ES-I3 (cell line): ENCODE data around the gene UROC1.

Experiments used
- H3K36me3 ChIP-seq: 2 replicates; pipeline ENCODE4 v1.6.1; 2013; ENCODE audit warnings: mild to moderate bottlenecking, low read length, control low read depth, moderate library complexity; ENCODE audit not compliant: insufficient read depth
- H3K4me1 ChIP-seq: 2 replicates; pipeline ENCODE4 v1.6.1; 2013; ENCODE audit warnings: mild to moderate bottlenecking, control low read depth, low read length; ENCODE audit not compliant: insufficient read depth
- H3K9ac ChIP-seq: 2 replicates; pipeline ENCODE4 v1.6.1; 2013; ENCODE audit warnings: low read depth, mild to moderate bottlenecking, low read length, moderate library complexity
- H3K9me3 ChIP-seq: 2 replicates; pipeline ENCODE4 v1.6.1; 2013; ENCODE audit warnings: mild to moderate bottlenecking, low read length, moderate library complexity; ENCODE audit not compliant: control insufficient read depth, insufficient read depth

Gene UROC1

DNA sequence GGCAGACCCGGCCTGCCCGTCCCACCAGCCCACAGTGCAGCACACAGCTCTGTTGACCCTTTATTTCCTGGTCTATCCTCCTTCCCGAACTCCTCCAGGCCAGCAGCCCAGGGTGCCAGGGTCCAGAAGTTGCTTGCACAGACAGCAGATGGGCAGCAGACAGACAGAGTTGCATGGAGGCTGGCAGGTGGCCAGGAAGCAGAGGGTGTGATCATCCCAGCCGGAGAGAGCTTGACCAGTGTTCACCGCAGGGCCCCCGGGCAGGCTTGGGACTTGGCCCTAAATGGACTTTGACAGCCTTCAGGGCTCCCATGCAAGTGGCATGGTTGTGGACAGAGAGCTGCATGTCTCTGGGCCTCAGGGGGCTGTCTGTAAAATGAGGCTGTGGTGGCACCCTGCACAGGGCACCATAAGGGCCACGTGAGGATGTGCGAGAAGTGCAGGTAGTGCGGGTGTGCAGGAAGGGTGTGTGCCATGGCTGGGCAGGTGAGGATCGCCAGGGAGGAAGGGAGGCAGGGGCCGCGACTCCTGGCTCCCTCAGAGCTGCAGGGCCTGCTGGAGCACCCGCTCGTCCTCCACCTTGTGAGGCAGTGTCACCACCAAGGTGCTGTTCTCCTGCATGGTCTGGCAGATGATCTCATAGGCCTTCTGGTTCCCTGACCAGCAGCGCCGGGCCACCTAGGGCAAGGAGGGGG is 35.6 kb downstream of the UROC1 start:
- H3K9ac ChIP-seq = no peak overlapping the region
- H3K9me3 ChIP-seq = no peaks in the 10 kb centered on the region
- H3K36me3 ChIP-seq = no peaks in the 10 kb centered on the region
- peaks cover 33% of the 10 kb centered on the region for H3K4me1 ChIP-seq

DNA sequence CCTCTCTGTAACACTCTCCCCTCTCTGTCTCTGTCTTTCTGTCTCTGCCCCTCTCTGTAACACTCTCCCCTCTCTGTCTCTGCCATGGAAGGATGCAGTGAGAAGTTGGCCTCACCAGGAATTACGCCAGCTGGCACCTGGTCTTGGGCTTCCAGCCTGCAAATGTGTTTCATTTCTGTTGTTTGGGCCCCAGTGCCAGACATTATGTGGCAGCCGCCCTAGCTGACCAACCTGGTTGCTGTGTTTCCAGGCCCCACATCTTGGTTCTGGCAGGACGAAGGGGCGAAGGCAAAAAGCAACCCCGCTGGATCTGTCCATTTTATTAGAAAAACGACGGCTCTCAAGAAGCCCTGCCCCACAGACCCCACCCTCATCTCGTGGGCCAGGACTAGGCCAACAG is 36.7 kb downstream of the UROC1 start:
- Histone ChIP-seq H3K4me1 (peaks cover 25% of the 10 kb centered on the region), H3K9ac (no peak overlapping the region), H3K36me3 (no peaks in the 10 kb centered on the region), H3K9me3 (no peaks in the 10 kb centered on the region)

DNA sequence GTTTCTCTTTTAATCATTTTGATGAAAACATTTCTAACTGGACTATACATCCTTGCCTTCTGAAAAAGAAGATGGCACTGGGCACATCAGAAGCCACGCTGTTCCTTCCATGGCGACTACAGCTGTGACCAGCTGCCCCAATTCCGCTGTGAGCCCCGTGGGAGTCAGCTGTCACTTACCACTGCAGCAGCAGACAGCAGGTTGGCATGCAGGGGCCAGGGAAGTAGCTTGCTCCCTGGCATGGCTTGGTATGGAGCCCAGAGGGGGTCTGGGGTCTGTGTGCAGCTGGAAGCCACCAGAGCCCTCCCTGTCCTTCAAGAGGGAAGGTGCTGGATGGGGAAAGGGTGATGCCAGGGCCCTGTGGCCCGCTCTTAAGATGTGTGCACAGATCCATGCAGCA is 37.4 kb downstream of the UROC1 start:
- Histone ChIP-seq H3K9me3 (no peaks in the 10 kb centered on the region), H3K4me1 (peaks cover 18% of the 10 kb centered on the region), H3K36me3 (no peaks in the 10 kb centered on the region), H3K9ac (no peak overlapping the region)

DNA sequence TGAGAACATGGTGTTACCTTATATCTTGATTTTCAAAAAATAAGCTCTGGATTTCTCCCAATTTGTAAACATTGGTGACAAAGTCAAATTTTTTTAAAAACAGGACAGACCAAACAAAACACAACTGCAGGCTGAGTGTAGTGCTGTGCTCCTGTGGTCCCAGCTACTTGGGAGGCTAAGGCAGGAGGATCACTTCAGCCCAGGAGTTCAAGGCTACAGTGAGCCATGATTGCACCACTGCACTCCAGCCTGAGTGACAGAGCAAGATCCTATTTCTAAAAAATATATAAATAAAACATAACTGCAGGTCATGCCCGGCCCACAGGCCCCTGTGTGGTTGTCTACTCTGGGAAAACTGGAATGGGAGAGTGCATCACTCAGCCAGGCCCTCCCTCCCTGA is 37.9 kb downstream of the UROC1 start:
- Histone ChIP-seq H3K9ac (no peak overlapping the region), H3K9me3 (no peaks in the 10 kb centered on the region), H3K4me1 (peaks cover 12% of the 10 kb centered on the region), H3K36me3 (no peaks in the 10 kb centered on the region)

DNA sequence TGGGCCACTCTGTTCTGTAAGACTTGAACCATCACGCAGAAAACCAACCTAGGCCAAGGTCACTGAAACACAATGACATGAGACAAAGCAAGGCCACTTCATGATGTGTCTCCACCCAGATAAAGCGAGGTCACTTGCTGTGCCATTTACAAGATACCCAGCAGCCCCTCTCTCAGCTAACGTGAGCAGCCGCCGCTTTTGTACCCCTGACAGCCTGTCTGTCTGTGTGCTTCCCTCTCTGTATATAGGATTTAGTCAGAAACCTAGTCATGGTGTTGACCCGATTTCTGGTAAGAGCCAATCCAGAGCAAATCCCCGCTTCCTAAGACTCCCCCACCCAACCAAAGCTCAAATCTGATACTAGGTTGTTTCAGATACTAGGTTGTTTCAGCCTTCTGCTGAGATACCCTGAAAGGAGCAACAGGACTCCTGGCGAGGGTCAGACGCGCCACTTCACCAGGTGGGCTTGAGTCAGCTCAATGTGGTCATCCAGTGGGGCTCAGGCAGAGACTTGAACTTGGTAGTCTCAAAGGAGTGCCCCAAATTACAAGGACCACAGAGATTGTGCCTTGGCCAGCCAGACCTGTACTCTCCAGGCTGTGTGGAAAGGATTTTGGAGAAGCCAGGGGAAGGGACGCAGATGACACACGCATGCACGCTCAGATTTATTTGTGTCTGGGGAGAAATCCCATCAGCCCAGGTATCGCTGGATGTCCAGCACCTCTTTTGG is 38.8 kb downstream of the UROC1 start:
- no peaks in the 10 kb centered on the region for H3K36me3 ChIP-seq
- H3K9me3 ChIP-seq = no peaks in the 10 kb centered on the region
- H3K4me1 ChIP-seq = 0 out of 2 replicates have a peak, but pooled peaks cover 5% of the 10 kb centered on the region
- no peak overlapping the region for H3K9ac ChIP-seq

DNA sequence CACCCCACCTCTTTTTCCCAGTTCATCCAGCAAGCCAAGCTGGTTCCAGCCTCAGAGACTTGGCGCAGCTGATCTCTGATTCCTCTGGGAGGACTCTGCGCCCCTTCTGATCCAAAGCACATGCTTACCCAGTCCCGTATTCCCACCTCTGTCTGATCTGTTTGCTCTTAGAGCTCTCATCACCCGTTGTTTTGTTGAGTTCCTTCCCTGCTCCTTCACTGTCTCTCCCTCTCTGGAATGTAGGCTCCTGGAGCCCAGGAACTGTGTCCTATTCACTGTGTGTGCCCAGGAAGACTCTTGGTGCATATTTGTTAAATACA is 40.6 kb downstream of the UROC1 start:
- Histone ChIP-seq H3K4me1 (peaks cover 21% of the 10 kb centered on the region), H3K36me3 (no peaks in the 10 kb centered on the region; the same call in 1 of the 2 replicates), H3K9ac (no peak overlapping the region), H3K9me3 (no peaks in the 10 kb centered on the region)

DNA sequence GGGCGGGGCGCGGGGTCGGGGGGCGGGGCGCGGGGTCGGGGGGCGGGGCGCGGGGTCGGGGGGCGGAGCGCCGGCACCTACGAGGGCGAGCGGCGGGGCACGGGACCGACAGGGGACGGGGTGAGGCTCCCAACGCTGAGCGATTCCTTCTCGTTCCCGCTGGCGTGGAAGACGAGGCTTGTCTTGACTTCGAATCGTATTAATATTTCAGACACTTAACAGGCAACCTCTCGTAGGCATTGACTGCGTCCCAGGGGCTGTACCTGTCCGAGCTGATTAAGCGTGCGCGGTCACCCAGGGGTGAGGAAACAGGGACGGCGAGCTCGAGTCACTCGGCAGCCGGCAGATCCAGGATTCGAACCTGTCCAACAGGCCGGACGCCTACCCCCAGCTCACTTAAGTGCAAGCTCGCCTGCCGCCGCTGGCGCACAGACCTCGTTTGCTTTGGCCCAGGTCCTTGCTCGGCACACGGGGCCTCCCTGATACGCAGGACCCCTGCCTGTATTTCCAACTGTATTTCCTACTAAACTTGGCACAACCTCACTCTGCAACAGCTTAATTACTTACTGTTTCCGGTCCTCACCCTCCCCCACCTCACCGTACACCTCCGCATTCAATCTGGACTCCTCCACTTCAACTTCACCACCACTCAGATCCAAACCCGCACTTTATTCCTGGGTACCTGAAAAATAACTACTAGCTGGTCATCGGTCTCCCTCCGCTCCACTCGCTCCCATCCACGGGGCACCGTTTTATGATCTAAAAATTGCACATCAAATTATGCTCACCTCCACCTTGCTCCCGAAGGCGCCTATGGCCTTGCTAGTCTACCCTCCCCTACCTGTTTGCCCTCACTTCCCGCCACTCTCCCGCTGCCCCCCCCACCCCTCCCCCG is 41.2 kb downstream of the UROC1 start:
- Histone ChIP-seq H3K9me3 (no peaks in the 10 kb centered on the region), H3K4me1 (peaks cover 21% of the 10 kb centered on the region), H3K9ac (peak overlapping the region; percentile 67), H3K36me3 (peaks cover 1% of the 10 kb centered on the region)

DNA sequence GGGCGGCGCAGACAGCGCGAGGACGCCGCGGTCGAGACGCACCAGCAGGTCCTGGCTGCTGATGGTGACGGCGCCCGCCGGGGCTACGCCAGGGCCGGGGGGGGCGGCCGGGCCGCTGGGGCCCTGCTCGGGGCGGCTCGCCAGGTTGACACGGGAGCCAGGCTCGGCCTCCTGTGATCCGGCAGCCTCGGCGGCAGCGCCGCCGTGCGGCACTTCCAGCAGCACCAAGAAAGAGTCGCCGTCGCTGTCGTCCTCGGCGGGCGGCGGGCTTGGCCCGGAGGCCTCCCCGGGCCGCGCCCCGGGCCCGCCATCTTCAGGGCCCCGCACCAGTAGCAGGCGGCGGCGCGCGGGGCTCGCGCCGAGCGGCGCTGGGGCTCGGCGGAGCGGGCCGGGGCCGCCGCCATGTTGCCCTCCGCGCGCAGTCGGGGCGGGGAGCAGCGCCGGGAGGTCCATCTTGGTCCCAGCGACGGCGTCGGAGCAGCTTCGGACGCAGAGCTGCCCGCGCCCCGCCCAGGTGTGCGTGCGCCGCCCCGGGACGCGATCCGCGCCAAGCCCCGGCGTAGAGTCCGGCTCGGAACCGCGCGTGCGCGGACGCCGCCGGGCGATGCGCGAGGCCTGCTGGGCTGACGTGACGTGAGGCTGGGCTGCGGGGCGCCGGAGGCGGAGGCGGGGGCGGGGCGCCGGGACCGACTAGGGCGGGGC is 42.0 kb downstream of the UROC1 start, which contains the start of gene ZXDC:
TSS of gene ZXDC (minus strand) at position 479 of the 702 bp plus-strand sequence. CDS start at position 453, 26 bp downstream.
- peaks cover 21% of the 10 kb centered on the region for H3K4me1 ChIP-seq
- no peaks in the 10 kb centered on the region for H3K9me3 ChIP-seq
- H3K9ac ChIP-seq = peak within 1 kb of the TSS; percentile 78
- H3K36me3 ChIP-seq = peaks cover 7% of the 10 kb centered on the region

DNA sequence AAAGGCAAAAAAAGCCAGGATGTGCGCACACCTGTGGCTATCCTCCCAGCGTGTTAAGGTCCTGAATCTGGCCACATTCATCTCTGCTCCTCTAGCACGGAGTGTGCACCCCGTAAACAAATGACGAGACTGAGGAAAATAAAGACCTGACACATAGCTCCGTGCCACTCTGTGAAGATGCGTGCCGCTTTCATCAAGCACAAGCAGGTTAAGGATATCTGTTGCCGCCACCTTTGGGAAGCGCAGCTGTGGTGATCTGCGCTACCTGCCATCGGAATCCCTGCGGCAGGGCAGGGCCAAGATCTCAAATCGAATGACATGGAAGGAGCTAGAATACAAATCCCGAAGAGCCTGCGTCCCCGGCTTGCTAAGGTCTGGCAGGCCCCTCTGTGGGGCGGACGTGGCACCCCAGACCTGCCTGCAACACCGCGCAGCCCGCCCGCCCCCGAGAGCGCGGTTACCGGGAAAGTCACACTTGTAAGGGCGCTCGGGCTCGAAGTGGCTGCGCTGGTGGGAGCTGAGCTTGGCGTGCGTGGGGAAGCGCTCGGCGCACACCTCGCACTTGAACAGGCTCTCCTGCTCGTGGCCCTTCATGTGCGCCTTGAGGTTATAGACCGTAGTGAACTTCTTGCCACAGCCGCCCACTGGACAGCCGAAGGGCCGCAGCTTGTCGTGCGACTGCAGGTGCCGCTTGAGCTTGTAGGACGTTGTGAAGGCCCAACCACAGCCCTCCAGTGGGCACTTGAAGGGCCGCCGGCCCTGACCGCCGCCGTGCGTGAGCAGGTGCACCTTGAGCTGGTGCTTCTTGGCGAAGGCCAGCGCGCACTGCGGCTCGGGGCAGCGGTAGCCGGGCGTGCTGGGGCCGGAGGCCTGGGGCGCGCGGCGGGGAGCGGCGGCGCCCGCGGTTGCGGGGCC is 42.8 kb downstream of the UROC1 start:
- H3K36me3 ChIP-seq = peaks cover 15% of the 10 kb centered on the region
- peak overlapping the region; percentile 78 for H3K9ac ChIP-seq
- H3K4me1 ChIP-seq = peaks cover 21% of the 10 kb centered on the region
- no peaks in the 10 kb centered on the region for H3K9me3 ChIP-seq

DNA sequence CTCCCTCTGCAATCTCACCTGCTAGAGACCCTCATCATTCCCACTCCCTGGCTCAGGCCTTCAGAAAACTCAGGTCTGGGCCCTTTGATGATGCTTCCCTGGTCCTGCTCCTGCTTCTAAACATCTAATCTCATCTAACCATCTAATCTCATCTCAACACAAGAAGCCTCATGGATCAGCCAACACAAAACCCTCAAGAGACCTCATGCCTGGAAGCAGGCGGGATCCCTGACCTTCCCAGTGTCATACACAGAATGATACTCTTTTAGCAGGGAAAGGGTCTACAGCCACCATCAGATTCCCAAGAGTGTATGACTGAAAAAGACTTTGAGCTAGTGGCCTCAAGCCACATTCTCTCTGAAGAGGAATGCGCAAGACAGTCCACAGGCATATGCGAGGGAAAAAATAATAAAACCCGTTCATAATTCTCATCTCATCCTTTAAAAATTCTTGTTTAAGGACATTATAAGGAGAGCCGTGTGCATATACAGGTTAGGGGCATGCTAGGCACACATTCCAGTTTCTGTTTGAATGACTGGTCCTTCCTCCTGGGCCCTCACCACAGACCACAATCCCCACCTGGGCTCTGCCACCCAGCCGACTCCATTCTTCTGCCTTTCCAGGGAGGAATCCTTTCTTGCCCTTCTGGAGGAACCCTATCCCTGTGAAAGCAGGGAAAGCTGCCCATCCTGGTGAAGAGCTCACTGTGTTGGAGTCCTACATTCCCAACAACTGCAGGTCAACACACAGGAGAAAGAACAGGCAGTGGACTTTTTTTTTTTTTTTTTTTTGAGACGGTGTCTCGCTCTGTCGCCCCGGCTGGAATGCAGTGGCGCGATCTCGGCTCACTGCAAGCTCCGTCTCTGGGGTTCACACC is 44.0 kb downstream of the UROC1 start:
- Histone ChIP-seq H3K4me1 (peaks cover 21% of the 10 kb centered on the region), H3K9ac (peak overlapping the region; percentile 25; the same call in 1 of the 2 replicates), H3K9me3 (no peaks in the 10 kb centered on the region), H3K36me3 (peaks cover 20% of the 10 kb centered on the region)

DNA sequence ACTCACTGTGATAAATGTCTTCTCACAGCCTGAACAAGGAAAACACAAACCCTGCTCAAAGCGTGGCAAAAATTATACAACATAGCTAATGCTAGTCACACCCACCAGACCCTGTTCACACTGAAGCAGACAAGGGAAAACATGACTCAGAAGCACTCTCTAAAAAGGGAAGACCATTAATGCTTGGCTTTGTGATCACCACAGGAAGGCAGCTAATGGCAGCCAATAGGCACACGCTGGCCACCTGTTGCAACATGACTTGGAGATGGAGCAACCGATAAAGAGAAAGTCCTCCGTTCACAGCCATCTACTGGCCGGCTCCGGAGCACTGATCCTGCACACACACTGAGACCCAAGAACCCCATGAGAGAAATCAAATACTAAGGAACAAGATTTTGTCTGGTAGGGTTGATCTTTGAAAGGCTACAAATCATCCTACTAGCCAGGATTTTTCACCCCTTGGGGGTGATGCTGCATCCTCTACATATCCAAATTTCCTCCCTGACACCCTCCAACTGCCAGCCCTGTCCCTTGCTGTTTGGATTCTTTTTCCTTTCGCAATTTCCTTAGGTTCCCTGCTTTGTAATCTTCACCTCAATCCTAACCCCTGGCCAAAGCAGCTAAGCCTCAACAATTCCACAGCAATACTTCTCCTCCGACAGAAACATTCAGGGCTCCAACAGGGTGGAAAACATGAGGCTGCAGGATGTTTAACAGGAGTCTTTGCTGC is 45.1 kb downstream of the UROC1 start:
- H3K4me1 ChIP-seq = peaks cover 21% of the 10 kb centered on the region
- no peaks in the 10 kb centered on the region for H3K9me3 ChIP-seq
- H3K9ac ChIP-seq = no peak overlapping the region; the same call in 1 of the 2 replicates
- peaks cover 20% of the 10 kb centered on the region for H3K36me3 ChIP-seq

DNA sequence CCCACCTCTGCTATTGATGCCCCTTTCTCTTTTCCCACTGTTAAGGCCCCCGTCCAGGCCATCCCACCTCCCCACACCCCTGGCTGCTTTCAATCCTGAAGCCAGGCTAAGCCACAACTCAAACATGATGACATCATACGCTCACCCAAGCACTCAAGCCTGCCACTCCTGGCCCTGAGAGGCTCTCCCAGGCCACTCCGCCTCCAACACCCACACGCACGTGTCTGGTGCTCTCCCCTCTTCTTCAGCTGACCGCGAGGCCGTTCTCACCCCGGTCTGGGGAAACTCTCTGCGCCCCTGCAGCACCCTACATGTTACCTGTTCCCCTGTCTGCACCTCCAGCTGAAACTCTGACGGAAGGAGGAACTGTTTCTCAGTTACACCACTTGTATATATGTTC is 48.1 kb downstream of the UROC1 start:
- Histone ChIP-seq H3K9me3 (no peaks in the 10 kb centered on the region), H3K36me3 (peaks cover 28% of the 10 kb centered on the region), H3K9ac (no peak overlapping the region), H3K4me1 (peaks cover 17% of the 10 kb centered on the region)
